ENCODE results near the gene UBE2O.

UBE2O gene

GRCh38 chr17:76416457-76416856 lies 36.5 kb downstream of the UBE2O start (continued):
- TF ChIP-seq ZNF70 (CRISPR knock-in tag; IDR thresholded peaks at IDR 0.05) (no peak), PPARA (CRISPR knock-in tag; IDR thresholded peaks at IDR 0.05; ENCODE audit: borderline replicate concordance) (no peak), ARNTL (CRISPR knock-in tag; IDR thresholded peaks at IDR 0.05; ENCODE audit: borderline replicate concordance, low read depth) (no peak), RARB (CRISPR knock-in tag; IDR thresholded peaks at IDR 0.05) (no peak), TOX (CRISPR knock-in tag; IDR thresholded peaks at IDR 0.05; ENCODE audit: borderline replicate concordance) (no peak), CREB5 (CRISPR knock-in tag; IDR thresholded peaks at IDR 0.05; ENCODE audit: low read depth) (no peak), PATZ1 (CRISPR knock-in tag; IDR thresholded peaks at IDR 0.05; ENCODE audit: borderline replicate concordance) (no peak)

GRCh38 chr17:76415786-76416185 lies 37.2 kb downstream of the UBE2O start:
- ATAC-seq: no peak
- TF ChIP-seq TOX (CRISPR knock-in tag; IDR thresholded peaks at IDR 0.05; ENCODE audit: borderline replicate concordance) (no peak), ZFP3 (CRISPR knock-in tag; IDR thresholded peaks at IDR 0.05) (no peak), ISL1 (CRISPR knock-in tag; IDR thresholded peaks at IDR 0.05) (no peak), CSRNP3 (CRISPR knock-in tag; IDR thresholded peaks at IDR 0.05) (no peak)

GRCh38 chr17:76414334-76415295 lies 38.3 kb downstream of the UBE2O start:
- TF ChIP-seq BACH2 (CRISPR knock-in tag; IDR thresholded peaks at IDR 0.05; ENCODE audit: borderline replicate concordance) (no peak), SNAI2 (CRISPR knock-in tag; IDR thresholded peaks at IDR 0.05) (0 out of 2 replicates have a peak, but pooled peaks have one; percentile 26), TSHZ2 (CRISPR knock-in tag; IDR thresholded peaks at IDR 0.05) (peak; percentile 66; the same call in 1 of the 2 replicates), ZNF70 (CRISPR knock-in tag; IDR thresholded peaks at IDR 0.05) (no peak), TCF4 (CRISPR knock-in tag; IDR thresholded peaks at IDR 0.05; ENCODE audit: borderline replicate concordance) (peak; percentile 79)
- peak; percentile 62 for ATAC-seq

GRCh38 chr17:76411247-76411646 lies 41.7 kb downstream of the UBE2O start:
- TF ChIP-seq RARB (CRISPR knock-in tag; IDR thresholded peaks at IDR 0.05): no peak
- no peak for TF ChIP-seq TOX (CRISPR knock-in tag; IDR thresholded peaks at IDR 0.05; ENCODE audit: borderline replicate concordance)
- no peak for TF ChIP-seq ZNF8 (CRISPR knock-in tag; IDR thresholded peaks at IDR 0.05)
- TF ChIP-seq ZC3H10 (CRISPR knock-in tag; IDR thresholded peaks at IDR 0.05): no peak
- TF ChIP-seq ISL1 (CRISPR knock-in tag; IDR thresholded peaks at IDR 0.05): no peak
- no peak for TF ChIP-seq CSRNP3 (CRISPR knock-in tag; IDR thresholded peaks at IDR 0.05)
- TF ChIP-seq ARNTL (CRISPR knock-in tag; IDR thresholded peaks at IDR 0.05; ENCODE audit: borderline replicate concordance, low read depth): no peak
- no peak for TF ChIP-seq TCF4 (CRISPR knock-in tag; IDR thresholded peaks at IDR 0.05; ENCODE audit: borderline replicate concordance)
- TF ChIP-seq ESRRG (CRISPR knock-in tag; IDR thresholded peaks at IDR 0.05): no peak
- no peak for TF ChIP-seq ZFP30 (CRISPR knock-in tag; IDR thresholded peaks at IDR 0.05)
- ATAC-seq: no peak
